HG02840 (cell line): ENCODE measurements around the gene PRRG4.
"Not testable (repeated sequence)": the region's sequence is repeated elsewhere in the genome, so short reads cannot be mapped to it uniquely, and the experiment has no call there.

Experiments used
- ATAC-seq: cut with Tn5 transposase; IDR thresholded peaks from one replicate; pipeline ENCODE4 v1.9.1; 2021; ENCODE audit warnings: mild to moderate bottlenecking, moderate library complexity, moderate number of reproducible peaks; ENCODE audit not compliant: unreplicated experiment, low FRiP score

PRRG4 gene

GRCh38 chr11:32829157-32829679 is 509 bp upstream of the PRRG4 start:
- ATAC-seq: peak; percentile 34

DNA sequence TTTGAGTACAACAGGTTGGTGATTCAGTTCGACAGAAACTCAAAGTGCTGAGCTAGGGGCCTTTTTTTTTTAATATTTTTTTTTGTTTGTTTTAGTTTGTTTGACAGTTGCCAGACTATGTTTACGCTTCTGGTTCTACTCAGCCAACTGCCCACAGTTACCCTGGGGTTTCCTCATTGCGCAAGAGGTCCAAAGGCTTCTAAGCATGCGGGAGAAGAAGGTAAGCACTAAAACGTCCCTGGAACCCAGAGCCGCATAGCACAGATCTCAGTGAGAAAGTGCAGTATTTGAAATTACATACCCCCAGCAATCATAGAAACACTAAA is 649 bp downstream of the PRRG4 start:
- ATAC-seq: peak; percentile 6

- ATAC-seq: no peak
These were observed 1.1 kb downstream of the PRRG4 start for GRCh38 chr11:32830796-32831195.

DNA sequence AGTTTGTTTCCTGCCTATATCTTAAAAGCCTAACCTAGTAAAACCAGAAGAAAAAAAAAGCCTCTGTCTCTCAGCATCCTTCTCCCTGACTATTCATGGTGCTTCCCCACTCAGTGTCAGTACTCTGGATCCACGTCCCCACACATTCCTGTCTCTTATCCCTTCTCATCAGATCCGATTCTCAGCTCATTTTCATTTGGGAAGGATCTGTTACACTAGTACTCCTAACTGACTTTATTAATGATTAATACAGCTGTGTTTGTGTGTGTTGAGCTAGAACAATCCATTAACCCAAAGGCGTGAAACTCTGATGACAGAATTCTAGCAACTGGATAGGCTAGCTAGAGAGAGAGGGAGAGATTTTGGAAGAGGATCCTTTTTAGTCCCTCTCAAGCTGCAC is 1.5 kb downstream of the PRRG4 start:
- ATAC-seq: no peak

DNA sequence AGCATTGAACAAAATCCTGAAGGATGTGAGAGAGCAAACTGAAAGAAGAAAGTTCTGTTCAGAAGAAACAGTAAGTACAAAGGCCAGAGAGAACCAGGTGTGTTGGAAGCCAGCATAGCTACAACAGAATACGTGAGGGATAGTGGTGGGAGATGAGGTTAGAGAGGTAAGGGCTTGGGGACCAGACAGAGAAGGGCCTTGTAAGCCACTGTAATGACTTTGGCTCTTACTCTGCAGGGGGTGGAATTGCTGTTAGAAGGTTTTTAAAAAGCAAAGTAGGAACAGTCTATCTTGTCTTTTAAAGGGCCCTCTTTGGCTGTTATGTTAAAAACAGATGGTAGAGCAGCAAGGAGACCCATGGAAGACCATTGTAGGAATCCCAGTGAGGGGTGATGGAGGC is 4.2 kb downstream of the PRRG4 start:
- ATAC-seq: no peak

DNA sequence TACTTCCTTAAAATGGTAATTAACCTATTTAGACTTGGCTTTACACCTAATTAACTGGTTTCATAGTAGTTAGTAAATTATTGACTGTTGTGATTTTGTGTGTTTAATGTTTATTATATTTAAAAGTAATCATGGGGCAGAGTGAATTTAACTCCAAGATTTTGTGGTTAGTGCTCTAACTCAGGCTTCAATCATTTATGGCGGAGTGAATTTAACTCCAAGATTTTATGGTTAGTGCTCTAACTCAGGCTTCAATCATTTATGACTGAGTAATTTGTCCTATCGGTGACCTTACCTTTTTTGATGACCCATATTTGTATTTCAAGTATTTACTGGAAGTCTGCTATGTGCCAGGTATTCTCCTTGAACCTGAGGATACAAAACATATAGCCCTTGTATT is 7.2 kb downstream of the PRRG4 start:
- ATAC-seq: no peak

DNA sequence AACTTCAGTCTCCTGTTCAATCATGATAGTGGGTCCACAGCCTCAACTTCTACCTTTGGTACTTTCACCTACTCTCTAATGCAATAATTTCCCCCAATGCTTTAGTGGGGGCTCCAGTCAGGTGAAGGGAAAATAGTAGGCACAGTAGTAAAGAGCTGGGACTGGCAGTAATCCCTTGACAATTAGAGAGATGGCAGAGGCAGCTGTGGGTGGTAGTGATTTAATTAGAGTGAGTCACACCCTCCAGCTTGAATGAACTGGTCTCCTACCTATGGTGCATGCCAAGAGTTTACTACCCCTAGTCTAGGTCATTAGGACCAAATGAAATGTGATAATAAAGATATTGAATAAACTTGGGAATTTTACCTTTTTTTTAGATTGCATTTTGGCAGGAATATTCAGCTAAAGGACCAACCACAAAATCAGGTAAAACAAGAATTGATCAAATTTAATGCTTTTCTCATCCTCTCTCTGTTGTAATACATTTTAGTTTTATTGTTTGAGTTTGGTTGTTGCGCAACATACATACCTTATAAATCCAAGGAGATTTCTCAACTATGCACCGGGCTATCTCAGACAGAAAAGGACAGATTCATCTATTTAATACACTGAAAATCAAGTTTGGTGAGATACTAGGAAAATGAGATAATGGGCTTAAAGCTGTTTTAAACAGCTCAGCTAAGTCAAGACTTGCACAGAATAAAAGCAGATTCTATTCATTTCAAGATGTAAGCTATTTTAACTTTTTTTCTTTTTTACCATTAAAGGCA is 9.0 kb downstream of the PRRG4 start:
- ATAC-seq: no peak

- ATAC-seq: no peak
These were observed 9.6 kb downstream of the PRRG4 start for GRCh38 chr11:32839308-32839707.

DNA sequence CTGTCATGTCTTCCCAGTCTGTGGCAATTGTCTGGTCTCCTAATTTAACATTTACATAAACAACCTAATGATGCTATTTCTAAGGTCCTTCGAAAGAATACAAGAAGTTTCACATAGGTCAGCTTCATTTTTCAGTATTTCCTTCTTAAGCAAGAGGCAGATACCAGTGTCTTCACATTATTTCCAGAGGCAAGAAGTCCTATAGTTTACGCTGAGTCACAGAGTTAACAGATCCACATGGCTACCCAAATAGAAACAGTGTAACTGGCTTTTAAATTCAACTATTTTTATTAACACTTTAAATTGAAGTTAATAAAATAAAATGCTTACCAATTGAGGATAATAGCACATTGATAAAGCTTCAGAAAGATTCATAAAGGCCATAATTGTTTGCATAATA is 10.9 kb downstream of the PRRG4 start:
- no peak for ATAC-seq

DNA sequence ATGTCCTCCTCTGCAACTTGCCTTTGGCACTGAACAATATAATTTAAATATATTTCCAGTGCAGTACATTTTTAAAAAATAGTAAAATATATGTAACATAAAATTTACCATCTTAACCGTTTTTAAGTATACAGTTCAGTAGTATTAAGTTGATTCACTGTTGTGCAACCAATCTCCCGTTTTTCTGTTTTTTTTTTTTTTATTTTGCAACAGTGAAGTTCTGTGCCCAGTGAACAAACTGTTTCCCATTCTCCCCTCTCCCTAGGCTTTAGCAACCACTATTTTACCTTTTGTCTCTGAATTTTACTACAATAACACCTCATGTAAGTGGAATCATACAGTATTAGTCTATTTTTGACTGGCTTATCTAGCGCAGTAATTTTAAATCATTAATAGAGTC is 13.8 kb downstream of the PRRG4 start:
- no peak for ATAC-seq

DNA sequence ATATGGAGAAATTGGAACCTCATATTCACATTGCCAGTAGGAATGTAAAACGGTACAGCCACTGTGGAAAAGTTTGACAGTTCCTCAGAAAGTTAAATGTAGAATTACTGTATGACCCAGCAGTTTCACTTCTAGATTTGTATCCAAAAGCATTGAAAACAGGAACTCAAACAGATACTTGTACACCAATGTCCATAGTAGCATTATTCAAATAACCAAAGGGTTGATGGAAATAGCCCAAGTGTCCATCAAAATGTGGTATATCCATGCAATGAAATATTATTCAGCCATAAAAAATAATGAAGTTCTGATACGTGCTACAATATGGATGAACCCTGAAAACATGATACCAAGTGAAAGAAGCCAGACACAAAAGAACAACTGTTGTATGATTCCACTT is 17.8 kb downstream of the PRRG4 start:
- ATAC-seq: no peak

- ATAC-seq: no peak
These were observed 20.0 kb downstream of the PRRG4 start for GRCh38 chr11:32849761-32850160.

- no peak for ATAC-seq
These were observed 21.5 kb downstream of the PRRG4 start for GRCh38 chr11:32851251-32851650.

GRCh38 chr11:32852207-32852606 is 22.5 kb downstream of the PRRG4 start:
- ATAC-seq: no peak

DNA sequence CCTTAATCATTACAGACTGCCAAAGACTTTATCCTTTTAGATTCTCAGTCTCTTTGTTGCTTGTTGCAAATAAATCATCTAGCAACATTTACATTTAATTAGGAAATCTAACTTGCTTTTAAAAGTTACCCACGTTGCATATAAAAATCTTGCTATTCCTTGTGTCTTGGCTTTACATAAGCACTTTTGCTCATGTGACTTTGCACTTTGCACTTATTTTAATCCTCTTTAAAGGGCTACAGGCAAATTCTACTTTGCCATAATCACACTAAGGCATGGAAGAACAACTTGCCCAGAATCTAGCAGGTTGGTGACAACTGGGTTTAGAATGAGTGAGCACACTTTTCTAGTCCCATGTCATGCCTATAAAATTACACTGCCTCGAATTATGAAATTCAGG is 25.9 kb downstream of the PRRG4 start:
- ATAC-seq: no peak

- ATAC-seq: no peak
These were observed 29.0 kb downstream of the PRRG4 start for GRCh38 chr11:32858731-32859130.

GRCh38 chr11:32861850-32862577 is 32.3 kb downstream of the PRRG4 start:
- ATAC-seq: no peak

DNA sequence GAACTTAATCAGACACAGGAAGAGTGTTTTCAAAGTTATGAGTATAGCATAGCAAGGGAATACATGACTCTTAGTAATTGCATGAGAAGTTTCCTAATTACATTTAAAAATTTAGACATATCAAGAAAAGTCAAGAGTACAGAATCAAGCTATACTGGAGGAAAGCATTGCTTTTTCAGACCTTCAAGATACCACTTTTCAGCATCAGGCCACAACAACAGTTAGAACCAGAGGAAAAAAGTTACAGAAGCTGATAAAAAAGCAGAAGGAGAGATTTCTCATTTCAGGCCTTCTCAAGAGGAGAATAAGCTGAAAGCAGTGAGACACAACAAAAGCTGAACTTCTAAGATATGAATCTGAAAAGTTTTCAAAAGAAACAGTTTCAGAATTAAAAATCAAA is 34.8 kb downstream of the PRRG4 start:
- ATAC-seq: no peak

DNA sequence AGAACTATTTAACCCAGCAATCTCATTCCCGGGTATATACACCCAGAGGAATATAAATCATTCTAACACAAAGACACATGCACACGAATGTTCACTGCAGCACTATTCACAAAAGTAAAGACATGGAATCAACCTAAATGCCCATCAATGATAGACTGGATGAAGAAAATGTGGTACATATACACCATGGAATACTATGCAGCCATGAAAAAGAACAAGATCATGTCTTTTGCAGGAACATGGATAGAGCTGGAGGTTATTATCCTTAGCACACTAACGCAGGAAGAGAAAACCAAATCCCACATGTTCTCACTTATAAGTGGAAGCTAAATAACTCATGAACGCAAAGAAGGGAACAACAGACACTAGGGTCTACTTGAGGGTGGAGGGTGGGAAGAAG is 39.0 kb downstream of the PRRG4 start:
- not testable (repeated sequence) for ATAC-seq

- ATAC-seq: no peak
These were observed 40.9 kb downstream of the PRRG4 start for GRCh38 chr11:32870676-32871075.

- no peak for ATAC-seq
These were observed 44.4 kb downstream of the PRRG4 start for GRCh38 chr11:32874132-32874531.

DNA sequence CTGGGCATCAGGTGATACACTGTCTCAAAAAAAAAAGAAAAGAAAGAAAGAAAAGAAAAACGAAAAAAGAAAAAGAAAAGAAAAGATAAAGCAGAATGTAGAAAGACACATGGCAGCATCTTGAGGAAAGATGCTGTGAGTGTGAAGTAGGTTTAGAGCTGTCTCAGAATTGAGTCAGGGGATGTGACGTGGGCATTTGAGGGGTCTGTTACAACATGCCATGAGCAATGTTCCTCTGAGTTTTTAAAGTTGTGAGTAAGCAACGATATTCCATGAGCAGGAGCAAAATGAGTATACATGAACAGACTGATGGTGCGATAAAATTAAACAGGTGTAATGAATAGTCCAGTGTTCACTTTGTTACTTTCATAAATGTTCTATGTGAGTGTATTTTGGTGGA is 51.6 kb downstream of the PRRG4 start:
- ATAC-seq: no peak
